Epithelial cell of prostate (primary cell): Measurements from ENCODE around the gene WNK2.
"Not testable (repeated sequence)": the region's sequence is repeated elsewhere in the genome, so short reads cannot be mapped to it uniquely, and the experiment has no call there.

ENCODE experiments used
- DNase-seq: peaks from one replicate; pipeline ENCODE4 v3.0.0-alpha.2; 2011; ENCODE audit warnings: low read depth, low spot score
- H3K27ac ChIP-seq: fragments of 450-650 bp; 2 replicates; pipeline ENCODE4 v1.5.1; 2017; ENCODE audit warnings: mild to moderate bottlenecking

The WNK2 gene

GRCh38 chr9:93346231-93347112 lies 162.5 kb downstream of the WNK2 start:
- no peak overlapping the region for H3K27ac ChIP-seq
- no peak for DNase-seq

- not testable (repeated sequence) for DNase-seq, H3K27ac ChIP-seq
These were observed 163.5 kb downstream of the WNK2 start for GRCh38 chr9:93347371-93347975.

GRCh38 chr9:93353413-93354310 lies 169.7 kb downstream of the WNK2 start:
- not testable (repeated sequence) for DNase-seq, H3K27ac ChIP-seq

GRCh38 chr9:93354451-93354850 lies 170.5 kb downstream of the WNK2 start:
- DNase-seq, result no peak
- H3K27ac ChIP-seq, result no peak overlapping the region

GRCh38 chr9:93355827-93356226 lies 171.9 kb downstream of the WNK2 start:
- no peak for DNase-seq
- no peak overlapping the region for H3K27ac ChIP-seq

GRCh38 chr9:93357649-93358048 lies 173.7 kb downstream of the WNK2 start:
- DNase-seq, result no peak
- H3K27ac ChIP-seq, result no peak overlapping the region

- DNase-seq, H3K27ac ChIP-seq: not testable (repeated sequence)
These were observed 176.0 kb downstream of the WNK2 start for GRCh38 chr9:93359907-93360306.

- no peak for DNase-seq
These were observed 178.1 kb downstream of the WNK2 start for GRCh38 chr9:93361995-93362394.

GRCh38 chr9:93364734-93365426 lies 180.9 kb downstream of the WNK2 start:
- DNase-seq, result no peak
- H3K27ac ChIP-seq, result no peak overlapping the region

More at GRCh38 chr9:93361995-93362394, 178.1 kb downstream of the WNK2 start:
- no peak overlapping the region for H3K27ac ChIP-seq

GRCh38 chr9:93365427-93366118 lies 181.6 kb downstream of the WNK2 start:
- no peak overlapping the region for H3K27ac ChIP-seq
- no peak for DNase-seq

- H3K27ac ChIP-seq, result no peak overlapping the region
- DNase-seq, result no peak
These were observed 182.1 kb downstream of the WNK2 start for GRCh38 chr9:93366119-93366447.

- H3K27ac ChIP-seq, DNase-seq: not testable (repeated sequence)
These were observed 182.5 kb downstream of the WNK2 start for GRCh38 chr9:93366486-93366885.

GRCh38 chr9:93368437-93368836 lies 184.5 kb downstream of the WNK2 start:
- no peak for DNase-seq
- H3K27ac ChIP-seq, result no peak overlapping the region

- DNase-seq, result no peak
- H3K27ac ChIP-seq, result no peak overlapping the region
These were observed 185.7 kb downstream of the WNK2 start for GRCh38 chr9:93369686-93370085.
